ENCODE measurements around the gene NUBPL. TPM values are rescaled to one million over a fixed set of nuclear protein-coding genes. Genes with fewer than 3 reads are reported as not detected.

Gene NUBPL
- total RNA-seq, 2 experiments from 2014 or later: 9.0 to 17.5 TPM

Small RNAs within 50 kb of the gene (small RNA-seq; reads per million reads assigned to genes)
- gene RNU6-455P (not detected), gene RNU6-602P (not detected)

Other genes with a start within 250 kb of the NUBPL start
- 12.0 and 13.7 TPM in 2 replicates for gene HEATR5A, start 140.9 kb upstream of the NUBPL start, total RNA-seq (2014; rRNA removed; shearing (Covaris generic))
- 16.2 and 20.3 TPM in 2 replicates for gene HEATR5A, start 140.9 kb upstream of the NUBPL start, total RNA-seq (2022)
- 48.9 and 61.4 TPM in 2 replicates for gene DTD2, start 103.9 kb upstream of the NUBPL start, total RNA-seq (2014; rRNA removed; shearing (Covaris generic))
- gene DTD2, start 103.9 kb upstream of the NUBPL start, total RNA-seq (2022): 29.2 and 32.6 TPM in 2 replicates
- gene GPR33, start 73.4 kb upstream of the NUBPL start, total RNA-seq (2014; rRNA removed; shearing (Covaris generic)): not detected in 2 replicates
- gene GPR33, start 73.4 kb upstream of the NUBPL start, total RNA-seq (2022): not detected in 2 replicates